Measurements from ENCODE around the gene REXO1. TPM values are rescaled to one million over a fixed set of nuclear protein-coding genes. Genes with fewer than 3 reads are reported as not detected.

Gene REXO1
- total and polyA plus RNA-seq, 2 of the 13 experiments (the other 11 are each of a cell fraction or from before 2014, with no cell fraction given), result 5.0 to 11.2 TPM

- no peak for TF ChIP-seq RAD51 (IDR thresholded peaks at IDR 0.05; ENCODE audit: borderline replicate concordance)
- no peak; the same call in 1 of the 2 replicates for TF ChIP-seq ARNTL (CRISPR knock-in tag; IDR thresholded peaks at IDR 0.05)
- TF ChIP-seq U2AF2 (IDR thresholded peaks at IDR 0.05; ENCODE audit: low read depth, low read length), result no peak
- no peak for TF ChIP-seq ZBTB34 (CRISPR knock-in tag; IDR thresholded peaks at IDR 0.05)
- no peak for TF ChIP-seq ZEB1 (IDR thresholded peaks at IDR 0.05; ENCODE audit: insufficient replicate concordance, low read depth)
- no peak for TF ChIP-seq KLF9 (CRISPR knock-in tag; IDR thresholded peaks at IDR 0.05; ENCODE audit: low read depth)
- no peak for TF ChIP-seq ZNF512 (CRISPR knock-in tag; IDR thresholded peaks at IDR 0.05)
- TF ChIP-seq ASH2L (IDR thresholded peaks at IDR 0.05; ENCODE audit: insufficient read length, low read depth, low read length), result peak; percentile 80
- no peak for TF ChIP-seq ZNF142 (CRISPR knock-in tag; IDR thresholded peaks at IDR 0.05)
- no peak for TF ChIP-seq TCF7L2 (IDR thresholded peaks at IDR 0.05; ENCODE audit: low read depth, low read length)
- TF ChIP-seq CBX1 (IDR thresholded peaks at IDR 0.05; ENCODE audit: low read depth), result no peak
- no peak for TF ChIP-seq ZNF772 (CRISPR knock-in tag; IDR thresholded peaks at IDR 0.05)
- TF ChIP-seq ZNF33B (CRISPR knock-in tag; IDR thresholded peaks at IDR 0.05), result no peak
- no peak for TF ChIP-seq STAT6 (CRISPR knock-in tag; IDR thresholded peaks at IDR 0.05; ENCODE audit: borderline replicate concordance)
- no peak for TF ChIP-seq ELF4 (CRISPR knock-in tag; IDR thresholded peaks at IDR 0.05; ENCODE audit: borderline replicate concordance)
- no peak; the same call in 1 of the 2 replicates for TF ChIP-seq ZNF816 (CRISPR knock-in tag; IDR thresholded peaks at IDR 0.05; ENCODE audit: borderline replicate concordance)
- no peak for TF ChIP-seq GATA4 (IDR thresholded peaks at IDR 0.05; ENCODE audit: borderline replicate concordance, low read depth)
- TF ChIP-seq ZKSCAN5 (CRISPR knock-in tag; IDR thresholded peaks at IDR 0.05), result no peak
Measured at GRCh38 chr19:1847684-1848398, 442 bp downstream of the REXO1 start (continued).

Data from HepG2 (cell line).